Transverse colon (tissue), 4 donors: ENCODE data around the gene MRPS33. TPM values are rescaled to one million over a fixed set of nuclear protein-coding genes. Genes with fewer than 3 reads are reported as not detected.

Experiments used
- DNase-seq: peaks from one replicate; pipeline ENCODE4 v3.0.0-alpha.2; 2019
- H3K27ac ChIP-seq, 4 donors: fragments of 200-600 bp; sonication (generic); 2 replicates each; pipeline ENCODE4 v1.5.1; 2016 to 2018; ENCODE audit warnings: inconsistent platforms in 4 of 4
- H3K27me3 ChIP-seq: fragments of 200-600 bp; sonication (generic); 2 replicates; pipeline ENCODE4 v1.5.1; 2017; ENCODE audit warnings: inconsistent platforms
- H3K36me3 ChIP-seq, 4 donors: fragments of 200-600 bp; sonication (generic); 2 replicates each; pipeline ENCODE4 v1.5.1; 2017 to 2019; ENCODE audit warnings: inconsistent platforms in 4 of 4
- H3K4me1 ChIP-seq, 4 donors: fragments of 200-600 bp; sonication (generic); 2 replicates each; pipeline ENCODE4 v1.5.1; 2017 to 2020; ENCODE audit warnings: inconsistent platforms in 4 of 4
- H3K4me3 ChIP-seq, 4 donors: fragments of 200-600 bp; sonication (generic); 1 replicate in 1 of 4; 2 replicates in 3 of 4; pipeline versions ENCODE4 v1.5.1 to v1.6.1; 2017 to 2019; ENCODE audit warnings: inconsistent platforms in 4 of 4
- H3K9me3 ChIP-seq, 2 donors: fragments of 200-600 bp; sonication (generic); 2 replicates each; pipeline ENCODE4 v1.5.1; 2017 to 2019; ENCODE audit warnings: inconsistent platforms in 2 of 2
- EP300 ChIP-seq: sonication (generic); formaldehyde crosslinking; IDR thresholded peaks from one replicate; pipeline ENCODE4 v1.6.1; 2017; ENCODE audit warnings: antibody characterized with exemption, low read depth
- POLR2A ChIP-seq: fragments of 450-650 bp; IDR thresholded peaks from one replicate; pipeline ENCODE4 v1.6.1; 2016; ENCODE audit warnings: antibody characterized with exemption, mild to moderate bottlenecking, moderate library complexity
- POLR2AphosphoS5 ChIP-seq, 3 donors: sonication (generic); formaldehyde crosslinking; IDR thresholded peaks; one replicate each; pipeline ENCODE4 v1.6.1; 2016; ENCODE audit warnings: antibody characterized with exemption in 3 of 3
- WGBS, 2 donors: methylation state at CpG; one replicate each; pipeline ENCODE4 v1.1.5; 2018; ENCODE audit warnings: low coverage in 1 of 2; 5-methylcytosine and 5-hydroxymethylcytosine counted together
- in situ Hi-C, 4 donors: fragments of 200-750 bp; cut with MboI; loops; one replicate each; pipeline versions ENCODE4 v1.15.0 to v1.15.1; 2017; ENCODE audit warnings: low sequenced_read_pairs in 3 of 4, low pct_ligation_motif_present in 1 of 4, low pct_unique_long_range_greater_than_20kb in 1 of 4
- intact Hi-C: fragments of 100-400 bp; cut with DNase I; formaldehyde crosslinking; loops from one replicate; pipeline ENCODE4 v1.15.1; 2023; ENCODE audit warnings: low total_unique reads
- total RNA-seq, 4 donors: library from RNA; depleted of rRNA; stranded (reverse); fragments of >200 nt; gene quantifications; one replicate each; pipeline ENCODE4 v1.1.0, GENCODE V29; 2016
- TF ChIP-seq, protein P1 (sequence below), 5 experiments: fragments of 200-600 bp in 3 of 5; fragments of 450-650 bp in 2 of 5; sonication (generic) in 3 of 5; IDR thresholded peaks; 1 replicate in 2 of 5; 2 replicates in 3 of 5; pipeline ENCODE4 v1.5.1; 2016 to 2017; ENCODE audit warnings: antibody characterized with exemption in 5 of 5, inconsistent platforms in 3 of 5, mild to moderate bottlenecking in 2 of 5, moderate library complexity in 1 of 5

MRPS33 gene
- total RNA-seq, 4 donors from 2014 or later = 0.60 to 37.1 (median 12.0) TPM

DNA sequence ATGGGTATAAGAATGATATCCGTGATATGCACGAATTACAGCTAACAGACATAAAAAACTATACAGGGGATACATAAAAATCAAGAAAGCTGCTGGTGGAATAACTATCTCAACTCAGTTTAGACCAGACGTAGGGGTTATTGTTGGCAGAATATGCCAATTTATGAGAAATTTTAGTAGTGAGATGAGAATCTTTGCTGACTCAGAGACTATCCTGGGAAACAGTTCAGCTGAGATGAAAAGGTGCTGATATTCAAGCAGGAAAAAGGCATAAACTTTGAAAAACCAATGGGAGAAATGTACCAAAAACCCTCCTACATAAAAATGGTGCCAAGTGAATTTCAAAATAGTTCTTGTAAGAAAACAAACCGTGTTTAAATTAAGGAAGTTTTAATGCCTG, 3.3 kb downstream of the MRPS33 start:
- no peaks in the 10 kb centered on the region for H3K9me3 ChIP-seq
- intact Hi-C loops (loop anchor here (5.0 kb wide), 1 partner anchor 199 kb away; no protein-coding TSS in a partner anchor), in situ Hi-C loops (loop anchor here (5.0 to 25.0 kb wide), 7 partner anchors 87 to 526 kb away; partner anchors contain the start of genes NDUFB2 (in 4 of the 4) and BRAF (in 1 of the 4))
- TF ChIP-seq, protein P1, sequence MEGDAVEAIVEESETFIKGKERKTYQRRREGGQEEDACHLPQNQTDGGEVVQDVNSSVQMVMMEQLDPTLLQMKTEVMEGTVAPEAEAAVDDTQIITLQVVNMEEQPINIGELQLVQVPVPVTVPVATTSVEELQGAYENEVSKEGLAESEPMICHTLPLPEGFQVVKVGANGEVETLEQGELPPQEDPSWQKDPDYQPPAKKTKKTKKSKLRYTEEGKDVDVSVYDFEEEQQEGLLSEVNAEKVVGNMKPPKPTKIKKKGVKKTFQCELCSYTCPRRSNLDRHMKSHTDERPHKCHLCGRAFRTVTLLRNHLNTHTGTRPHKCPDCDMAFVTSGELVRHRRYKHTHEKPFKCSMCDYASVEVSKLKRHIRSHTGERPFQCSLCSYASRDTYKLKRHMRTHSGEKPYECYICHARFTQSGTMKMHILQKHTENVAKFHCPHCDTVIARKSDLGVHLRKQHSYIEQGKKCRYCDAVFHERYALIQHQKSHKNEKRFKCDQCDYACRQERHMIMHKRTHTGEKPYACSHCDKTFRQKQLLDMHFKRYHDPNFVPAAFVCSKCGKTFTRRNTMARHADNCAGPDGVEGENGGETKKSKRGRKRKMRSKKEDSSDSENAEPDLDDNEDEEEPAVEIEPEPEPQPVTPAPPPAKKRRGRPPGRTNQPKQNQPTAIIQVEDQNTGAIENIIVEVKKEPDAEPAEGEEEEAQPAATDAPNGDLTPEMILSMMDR (IDR thresholded peaks at IDR 0.05) = no peak
- TF ChIP-seq POLR2AphosphoS5 (IDR thresholded peaks at IDR 0.05) = no peak
- TF ChIP-seq POLR2A = no peak
- TF ChIP-seq EP300 = no peak
- DNase-seq = no peak
- 71 to 78% methylated on average over 4 of the region's 4 CpGs for WGBS, 2 donors
- H3K4me3 ChIP-seq = no peak overlapping the region
- no peak overlapping the region for H3K27ac ChIP-seq
- H3K4me1 ChIP-seq = peaks cover 3 to 34% (median 17%) of the 10 kb centered on the region in 4 donors
- H3K27me3 ChIP-seq = peaks cover 3% of the 10 kb centered on the region
- peaks cover 0 to 16% (median 5%) of the 10 kb centered on the region in 4 donors for H3K36me3 ChIP-seq

DNA sequence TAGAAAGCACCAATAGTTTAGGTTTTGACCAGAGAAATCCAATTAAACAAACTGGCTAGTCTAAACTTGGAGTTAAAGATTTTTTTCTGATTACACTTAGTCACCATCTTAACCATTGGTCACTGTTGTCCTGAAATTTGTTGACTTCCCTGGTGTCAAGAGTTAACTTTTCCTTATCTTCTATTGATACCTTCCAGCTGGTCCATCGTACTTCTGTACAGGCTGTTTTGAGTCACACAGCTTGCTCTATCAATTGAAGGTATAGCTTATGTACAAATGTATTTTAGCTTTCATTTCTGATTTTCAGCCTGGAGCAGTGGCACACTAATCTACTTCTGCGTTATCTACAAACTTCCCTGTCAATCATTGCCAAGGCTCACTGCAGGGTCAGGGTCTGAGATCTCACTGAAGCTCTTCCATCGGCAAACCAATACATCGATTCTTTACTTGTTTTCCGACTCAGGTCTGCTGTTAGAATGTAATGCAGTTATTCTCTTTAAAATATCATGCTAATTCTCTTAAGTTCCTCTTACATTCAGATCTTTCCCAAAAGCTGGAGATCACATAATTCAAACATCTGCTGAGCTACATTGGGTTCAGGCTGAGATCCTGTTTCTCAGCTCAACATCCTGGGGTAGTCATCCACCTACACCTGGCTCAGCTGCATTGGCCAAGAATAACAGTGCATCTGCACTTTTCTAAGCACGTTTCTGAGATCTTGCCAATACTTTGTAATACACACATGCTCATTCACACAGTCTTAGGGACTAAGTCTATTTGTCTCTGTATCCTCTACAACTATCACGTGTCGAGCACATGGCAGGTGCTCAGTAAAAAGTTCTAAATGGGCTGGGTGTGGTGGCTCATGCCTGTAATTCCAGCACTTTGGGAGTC, 11.3 kb downstream of the MRPS33 start:
- TF ChIP-seq POLR2AphosphoS5 (IDR thresholded peaks at IDR 0.05) (no peak), POLR2A (no peak), EP300 (no peak)
- TF ChIP-seq, protein P1 (IDR thresholded peaks at IDR 0.05) = no peak
- no peak overlapping the region for H3K4me3 ChIP-seq
- peaks cover 0 to 1% (median 0%) of the 10 kb centered on the region in 4 donors for H3K36me3 ChIP-seq
- 61 to 66% methylated on average over 8 of the region's 8 CpGs for WGBS, 2 donors
- H3K4me1 ChIP-seq = peaks cover 0 to 6% (median 0%) of the 10 kb centered on the region in 4 donors
- intact Hi-C loops (no loop called here), in situ Hi-C loops (loop anchor here (25.0 kb wide), 4 partner anchors 191 to 534 kb away; partner anchors contain the start of gene NDUFB2 (in 4 of the 4))
- DNase-seq = no peak
- no peaks in the 10 kb centered on the region for H3K27me3 ChIP-seq
- no peak overlapping the region for H3K27ac ChIP-seq
- H3K9me3 ChIP-seq = no peaks in the 10 kb centered on the region

DNA sequence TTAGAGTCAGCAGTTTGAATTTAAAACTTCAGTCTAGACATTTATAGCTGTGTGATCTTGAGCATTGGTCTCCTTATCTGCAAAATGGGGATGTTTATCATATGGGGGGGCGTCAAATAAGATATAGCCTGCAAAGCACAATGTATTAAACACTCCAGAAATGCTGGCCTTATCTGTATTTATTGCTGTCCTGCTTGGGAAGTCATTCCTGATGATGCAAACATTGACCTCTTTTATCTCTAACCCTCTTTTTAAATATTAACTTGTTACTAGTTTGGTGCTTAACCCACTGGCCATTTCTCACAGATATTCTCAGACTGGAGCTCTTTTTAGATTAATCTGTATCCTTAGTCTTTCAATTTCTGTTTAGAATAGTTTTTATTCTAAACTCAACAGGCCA, 13.2 kb downstream of the MRPS33 start:
- H3K9me3 ChIP-seq = no peaks in the 10 kb centered on the region
- in situ Hi-C loops (loop anchor here (25.0 kb wide), 4 partner anchors 189 to 536 kb away; partner anchors contain the start of gene NDUFB2 (in 4 of the 4)), intact Hi-C loops (no loop called here)
- WGBS, 2 donors = 20 to 33% methylated on average over 1 of the region's 1 CpG
- TF ChIP-seq, protein P1 (IDR thresholded peaks at IDR 0.05) = no peak
- TF ChIP-seq POLR2AphosphoS5 (IDR thresholded peaks at IDR 0.05) (no peak), EP300 (no peak)
- H3K36me3 ChIP-seq = no peaks in the 10 kb centered on the region
- H3K4me1 ChIP-seq = peaks cover 0 to 6% (median 0%) of the 10 kb centered on the region in 4 donors
- no peak for DNase-seq
- H3K27me3 ChIP-seq = no peaks in the 10 kb centered on the region
- H3K27ac ChIP-seq = no peak overlapping the region
- H3K4me3 ChIP-seq = no peak overlapping the region

DNA sequence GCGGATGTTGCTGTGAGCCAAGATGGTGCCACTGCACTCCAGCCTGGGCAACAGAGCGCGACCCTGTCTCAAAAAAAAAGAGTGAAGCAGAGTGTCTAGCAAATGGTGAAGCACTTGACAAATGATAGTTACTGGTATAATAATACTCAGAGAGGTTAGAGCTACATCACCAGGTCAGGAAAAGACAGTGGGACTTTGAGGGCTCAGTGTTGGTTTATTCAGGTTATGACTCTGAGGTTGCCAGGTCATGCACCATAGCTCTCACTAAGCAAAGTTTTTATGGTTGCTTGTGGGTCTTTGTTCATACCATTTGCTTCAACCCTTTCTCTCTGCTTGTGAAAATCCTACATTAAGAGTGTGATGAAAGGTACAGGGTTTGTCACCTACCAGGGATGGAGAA, 13.6 kb downstream of the MRPS33 start:
- no peak for DNase-seq
- no peaks in the 10 kb centered on the region for H3K9me3 ChIP-seq
- 90 to 97% methylated on average over 2 to 3 of the region's 3 CpGs for WGBS, 2 donors
- in situ Hi-C loops (loop anchor here (25.0 kb wide), 4 partner anchors 189 to 536 kb away; partner anchors contain the start of gene NDUFB2 (in 4 of the 4)), intact Hi-C loops (no loop called here)
- no peak overlapping the region for H3K4me3 ChIP-seq
- no peak overlapping the region for H3K27ac ChIP-seq
- H3K36me3 ChIP-seq = no peaks in the 10 kb centered on the region
- peaks cover 0 to 6% (median 0%) of the 10 kb centered on the region in 4 donors for H3K4me1 ChIP-seq
- no peaks in the 10 kb centered on the region for H3K27me3 ChIP-seq
- TF ChIP-seq POLR2A = no peak
- TF ChIP-seq POLR2AphosphoS5 (IDR thresholded peaks at IDR 0.05) = no peak
- TF ChIP-seq, protein P1 (IDR thresholded peaks at IDR 0.05) = no peak
- TF ChIP-seq EP300 = no peak
